Hindlimb muscle (tissue), 1 donor: ENCODE results near the gene FUT3. TPM values are rescaled to one million over a fixed set of nuclear protein-coding genes. Genes with fewer than 3 reads are reported as not detected.

Source experiments
- DNase-seq: peaks from one replicate; pipeline ENCODE4 v3.0.0-alpha.2; 2013
- polyA plus RNA-seq: library from polyadenylated mRNA; unstranded; fragments of 120-200 nt; gene quantifications from one replicate; pipeline ENCODE4 v1.2.1, GENCODE V29; 2013; ENCODE audit not compliant: insufficient read length

Gene FUT3
- polyA plus RNA-seq, 1 donor: 0.19 TPM

DNA sequence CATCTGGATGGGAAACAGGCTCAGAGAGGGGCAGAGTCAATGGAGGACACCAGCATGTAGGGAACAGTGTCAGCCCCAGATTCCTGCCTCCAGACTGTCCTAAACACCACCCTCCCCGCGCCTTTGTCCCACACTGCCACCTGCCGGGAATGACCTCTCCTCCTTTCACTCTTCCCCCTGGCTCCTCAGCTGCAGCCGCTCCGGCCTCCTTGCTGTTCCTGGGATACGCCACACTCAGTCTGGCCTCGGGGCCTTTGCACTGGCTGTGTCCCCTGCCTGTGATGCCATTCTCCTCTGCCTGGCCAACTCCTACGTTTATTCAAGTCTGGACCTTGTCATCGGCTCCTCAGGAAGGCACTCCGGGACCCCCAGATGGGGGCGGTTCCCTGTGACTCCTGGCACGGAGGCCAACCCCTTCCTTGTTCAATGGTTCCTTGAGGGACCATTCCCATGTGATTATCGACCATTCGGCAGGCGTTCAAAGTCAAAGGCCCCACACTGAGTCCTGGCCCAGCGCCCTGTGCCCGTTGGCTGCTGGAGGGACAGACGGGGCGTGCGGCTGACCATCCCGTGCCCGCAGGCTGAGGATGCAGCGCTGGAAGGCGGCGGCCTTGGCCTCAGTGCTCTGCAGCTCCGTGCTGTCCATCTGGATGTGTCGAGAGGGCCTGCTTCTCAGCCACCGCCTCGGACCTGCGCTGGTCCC, 27.5 kb downstream of the FUT3 start:
- no peak for DNase-seq

DNA sequence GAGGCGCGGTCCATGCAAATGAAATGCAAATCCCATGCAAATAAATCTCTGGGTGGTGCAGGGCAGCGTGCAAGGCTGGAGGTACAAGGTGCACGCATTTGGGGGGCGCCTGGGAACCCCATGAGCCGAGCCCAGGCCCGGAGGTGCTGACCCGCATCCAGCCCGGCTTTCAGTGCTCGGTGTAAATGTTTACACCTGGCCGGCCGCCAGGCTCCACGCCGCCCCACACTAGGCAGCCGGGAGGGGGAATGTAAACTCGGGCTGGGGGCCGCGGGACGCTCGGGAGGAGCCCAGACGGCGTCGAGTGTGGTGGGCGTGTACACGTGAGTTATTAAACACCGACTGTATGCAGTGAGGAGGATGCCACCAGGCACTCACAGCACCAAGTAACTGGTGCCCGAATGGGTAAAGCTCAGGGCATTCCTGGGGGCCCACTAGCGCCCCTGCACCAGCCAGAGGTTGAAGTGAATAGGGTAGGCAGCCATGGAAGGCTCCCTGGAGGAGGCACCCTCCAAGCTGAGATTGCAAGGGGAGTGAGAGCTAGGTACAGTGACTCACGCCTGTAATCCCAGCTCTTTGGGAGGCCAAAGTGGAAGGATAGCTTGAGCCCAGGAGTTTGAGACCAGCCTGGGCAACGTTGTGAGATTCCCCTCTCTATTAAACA, 28.9 kb downstream of the FUT3 start:
- no peak for DNase-seq

GRCh38 chr19:5821521-5822180, 29.6 kb downstream of the FUT3 start:
- DNase-seq: no peak

GRCh38 chr19:5820785-5821184, 30.5 kb downstream of the FUT3 start:
- DNase-seq: no peak

DNA sequence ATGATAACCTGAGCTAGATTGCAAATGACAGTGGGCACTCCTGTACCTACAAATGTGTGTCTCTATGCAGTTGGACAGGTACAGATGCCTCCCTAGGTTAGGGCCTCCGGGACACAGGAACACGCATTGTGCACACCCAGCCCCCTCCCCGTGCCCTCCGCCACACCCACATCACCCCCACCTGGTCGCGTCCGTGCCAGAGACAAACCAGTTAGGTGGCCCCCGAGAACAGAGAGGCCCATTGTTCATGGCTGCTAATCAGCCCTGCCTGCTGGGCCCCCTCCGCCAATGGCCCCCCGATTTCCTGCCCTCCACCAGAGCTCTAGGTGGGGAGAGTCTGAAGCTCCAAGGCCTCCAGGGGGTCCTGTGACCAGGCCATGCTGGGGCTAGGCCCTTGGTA, 32.7 kb downstream of the FUT3 start:
- DNase-seq: no peak

GRCh38 chr19:5817218-5817617, 34.0 kb downstream of the FUT3 start:
- DNase-seq: no peak

DNA sequence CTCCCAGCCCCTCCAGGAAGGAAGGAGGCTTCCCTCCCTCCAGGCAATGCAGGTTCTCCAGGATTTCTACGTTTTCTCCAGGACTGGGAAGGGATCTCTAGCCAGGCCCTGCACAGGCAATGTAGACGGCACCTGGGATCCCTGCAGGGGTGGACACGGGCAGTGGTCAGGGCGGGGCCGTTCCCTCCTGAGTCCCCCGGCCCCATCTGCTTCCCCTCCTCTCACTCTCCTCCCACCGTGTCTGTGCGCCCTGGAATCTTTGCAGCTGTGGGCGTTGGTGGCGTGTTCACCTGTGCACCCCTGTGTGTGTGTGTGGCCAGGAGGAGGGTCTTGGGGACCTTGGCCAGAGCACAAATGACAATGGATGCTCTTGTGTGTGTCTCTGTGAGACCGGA, 36.4 kb downstream of the FUT3 start:
- no peak for DNase-seq

- DNase-seq: no peak
Observed at GRCh38 chr19:5814123-5814851, 37.0 kb downstream of the FUT3 start.

- no peak for DNase-seq
Observed at GRCh38 chr19:5811117-5811516, 40.1 kb downstream of the FUT3 start.

DNA sequence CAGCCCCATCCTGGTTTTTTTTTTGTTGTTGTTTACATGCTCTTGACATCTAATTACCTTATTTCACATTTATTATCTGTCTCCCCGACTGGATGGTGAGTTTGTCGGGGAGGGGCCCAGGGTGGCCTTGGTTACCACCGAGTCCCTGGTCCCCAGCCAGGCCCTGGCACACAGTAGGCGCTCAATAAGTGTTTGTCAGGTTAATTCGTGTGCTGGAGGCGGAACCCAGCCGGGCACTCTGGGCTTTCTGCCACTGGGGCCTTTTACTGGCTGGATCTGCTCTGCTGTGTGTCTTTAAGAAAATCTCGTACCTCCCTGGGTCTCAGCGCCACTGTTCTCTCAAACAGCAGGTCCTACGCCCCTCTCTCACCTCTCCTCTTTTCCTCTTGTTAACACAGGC, 41.8 kb downstream of the FUT3 start:
- DNase-seq: no peak

DNA sequence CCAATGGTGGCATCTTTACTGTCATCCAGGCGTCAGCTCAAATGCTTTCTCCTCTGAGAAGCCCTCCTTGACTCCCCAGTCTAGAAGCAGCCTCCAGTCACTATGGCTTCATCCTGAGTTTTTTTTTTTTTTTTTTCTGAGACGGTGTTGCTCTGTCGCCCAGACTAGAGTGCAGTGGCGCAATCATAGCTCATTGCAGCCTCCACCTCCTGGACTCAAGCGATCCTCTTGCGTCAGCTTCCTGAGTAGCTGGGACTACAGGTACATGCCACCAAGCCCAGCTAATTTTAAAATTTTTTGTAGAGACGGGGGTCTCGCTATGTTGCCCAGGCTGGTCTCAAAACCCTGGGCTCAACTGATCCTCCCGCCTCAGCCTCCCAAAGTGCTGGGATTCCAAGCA, 42.2 kb downstream of the FUT3 start:
- DNase-seq: no peak

- no peak for DNase-seq
Observed at GRCh38 chr19:5808120-5808816, 43.0 kb downstream of the FUT3 start.

- no peak for DNase-seq
Observed at GRCh38 chr19:5806905-5807304, 44.3 kb downstream of the FUT3 start.

DNA sequence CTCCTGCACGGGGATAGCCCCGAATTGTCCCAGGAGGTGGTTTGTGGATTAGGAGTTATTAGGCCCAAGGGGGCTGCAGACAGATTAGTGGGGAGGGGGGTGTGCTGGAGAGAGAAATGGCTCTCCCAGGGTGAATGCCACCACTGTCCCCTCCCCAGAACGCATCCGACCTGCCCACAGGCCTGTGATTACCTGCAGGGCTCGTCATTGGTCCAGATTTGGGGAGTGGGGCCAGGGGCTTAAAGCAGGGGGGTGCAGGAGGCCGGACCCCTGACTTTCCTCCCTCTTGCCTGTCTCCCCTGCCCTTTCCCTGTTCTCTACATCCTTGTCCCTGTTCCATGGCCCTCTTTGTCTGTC, 45.1 kb downstream of the FUT3 start:
- DNase-seq: no peak

DNA sequence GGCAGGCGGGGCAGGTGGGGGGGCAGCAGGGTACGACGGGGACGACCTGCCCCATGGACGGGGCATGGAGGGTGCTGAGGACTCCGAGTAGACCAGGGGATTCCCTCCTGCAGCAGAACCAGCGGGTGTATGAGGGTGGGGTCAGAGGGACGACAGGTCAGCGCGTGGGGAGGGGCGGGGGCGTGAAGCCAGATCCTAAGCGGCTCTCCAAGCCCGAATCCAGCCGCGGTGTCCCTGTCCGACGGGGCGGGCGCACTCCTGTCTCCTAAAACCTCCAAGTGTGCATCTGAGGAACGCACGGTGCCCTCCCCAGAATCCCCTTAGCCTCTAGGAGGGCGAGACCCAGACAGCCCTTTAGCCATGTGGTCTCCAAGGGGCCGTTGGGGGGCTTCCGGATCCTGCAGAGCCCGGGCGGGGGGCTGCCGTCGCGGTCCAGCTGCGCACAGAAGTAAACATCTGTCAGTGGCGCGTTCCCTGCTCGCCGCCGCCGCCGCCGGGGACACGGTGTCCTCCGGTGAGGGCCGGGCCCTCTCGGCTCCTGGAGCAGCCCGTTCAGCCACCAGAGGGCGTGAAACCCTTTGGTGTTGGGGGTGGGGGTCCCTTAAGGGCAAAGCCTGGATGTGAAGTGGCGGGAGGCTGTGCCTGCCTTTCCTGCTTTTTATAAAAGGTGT, 45.7 kb downstream of the FUT3 start:
- peak; percentile 54 for DNase-seq

- DNase-seq: no peak
Observed at GRCh38 chr19:5804516-5805461, 46.5 kb downstream of the FUT3 start, which contains the start of gene NRTN. Gene NRTN (plus strand): TSS chr19:5805067. CDS start chr19:5824166, 19,099 bp downstream.

DNA sequence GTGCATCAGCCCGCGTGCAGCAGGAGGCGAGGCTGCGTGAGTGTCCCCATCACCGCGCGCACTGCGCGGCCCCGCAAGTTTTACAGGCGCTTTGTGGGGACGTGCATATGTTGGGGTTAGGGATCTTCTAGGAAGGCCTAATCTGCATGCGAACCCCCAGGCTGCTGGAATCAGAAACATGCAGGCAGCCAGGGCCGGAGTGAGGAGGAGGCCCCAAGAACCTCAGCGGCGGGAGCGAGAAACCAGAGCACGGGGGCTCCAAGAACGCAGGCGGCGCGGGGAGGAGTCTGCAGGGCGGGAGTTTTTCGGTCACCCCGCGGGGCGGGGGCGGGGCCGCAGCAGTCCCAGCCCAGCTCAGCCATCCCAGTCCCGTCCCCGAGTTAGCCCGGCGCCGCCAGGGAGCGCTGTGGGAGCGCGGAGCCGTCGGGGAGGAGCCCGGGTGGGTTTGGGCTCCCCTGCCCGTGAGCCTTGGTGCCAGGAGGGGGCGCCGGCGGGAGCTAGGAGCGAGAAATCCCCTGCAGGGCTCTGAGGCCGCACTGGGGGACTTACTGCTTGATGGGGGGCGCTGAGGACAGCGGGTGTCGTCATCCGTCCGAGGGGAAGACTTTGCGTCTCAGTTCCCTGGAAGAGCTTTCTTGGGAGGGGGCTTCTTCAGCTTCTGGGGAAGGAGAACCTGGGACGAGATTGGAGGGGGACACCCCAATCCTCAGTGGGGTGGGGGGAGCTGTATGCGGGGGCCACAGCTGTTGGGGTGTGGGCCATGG, 47.3 kb downstream of the FUT3 start:
- DNase-seq: peak; percentile 91

DNA sequence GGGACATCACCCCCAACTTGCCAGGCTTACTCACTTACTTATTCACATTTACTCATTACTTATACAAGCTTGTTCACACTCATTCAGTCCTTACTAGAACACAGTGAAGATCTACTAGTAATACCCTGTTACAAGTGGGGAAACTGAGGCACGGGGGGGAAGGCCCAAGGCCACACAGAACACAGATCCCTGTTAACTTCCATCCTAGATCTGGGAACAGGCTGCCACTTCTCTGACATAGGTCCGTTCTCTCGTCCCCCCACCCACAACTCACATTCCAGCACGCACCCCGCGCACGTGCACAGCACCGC, 47.9 kb downstream of the FUT3 start:
- DNase-seq: no peak

DNA sequence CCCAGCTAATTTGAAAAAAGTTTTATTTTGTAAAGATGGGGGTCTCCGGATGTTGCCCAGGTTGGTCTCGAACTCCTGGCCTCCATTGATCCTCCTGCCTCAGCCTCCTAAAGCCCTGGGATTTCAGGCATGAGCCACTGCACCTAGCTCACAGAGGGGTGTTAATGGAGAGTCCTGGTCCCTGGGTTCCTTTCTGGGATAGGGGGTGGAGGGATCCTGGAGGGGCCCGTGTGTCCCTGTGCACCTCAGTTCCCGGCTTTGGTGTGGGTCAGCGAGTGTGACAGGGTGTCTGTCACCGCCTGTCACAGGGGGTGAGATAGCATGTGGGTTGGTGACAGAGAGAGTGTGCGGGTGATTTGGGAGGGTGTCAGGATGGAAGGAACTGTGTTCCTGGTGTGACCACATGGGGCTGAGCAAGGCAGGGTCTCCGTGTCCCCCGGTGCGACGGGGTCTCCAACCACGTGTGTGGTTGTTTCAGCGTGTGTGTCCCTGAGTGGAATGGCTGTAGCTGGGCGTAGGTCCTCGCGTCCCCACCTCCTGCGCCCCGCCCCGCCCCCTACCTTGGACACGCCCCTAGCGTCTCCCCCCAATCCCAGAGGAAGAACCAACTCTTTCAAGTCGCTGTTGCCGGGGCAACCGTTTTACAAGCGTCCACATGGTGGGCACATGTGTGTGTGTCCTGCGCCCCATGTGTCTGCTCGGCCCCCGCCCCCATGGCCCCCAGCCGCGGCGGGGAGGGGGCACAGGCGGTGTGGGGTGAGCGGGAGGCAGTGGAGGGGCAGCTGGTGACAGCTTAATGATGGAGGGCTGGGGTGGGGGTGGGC, 49.2 kb downstream of the FUT3 start:
- no peak for DNase-seq
